Caki2 (cell line): Measurements from ENCODE around the gene ZFP91. TPM values are rescaled to one million over a fixed set of nuclear protein-coding genes. Genes with fewer than 3 reads are reported as not detected.
"Not testable (repeated sequence)": the region's sequence is repeated elsewhere in the genome, so short reads cannot be mapped to it uniquely, and the experiment has no call there.

Experiments
- DNase-seq: peaks from one replicate; pipeline ENCODE4 v3.0.0-alpha.2; 2015; ENCODE audit warnings: low read depth
- in situ Hi-C: cut with HindIII; loops from 2 replicates; pipeline ENCODE4 v1.10.0; 2016; ENCODE audit warnings: low sequenced_read_pairs, low pct_unique_long_range_greater_than_20kb, mixed read lengths
- total RNA-seq: library from RNA; depleted of rRNA; stranded (reverse); fragments of >200 nt; shearing (Covaris generic); gene quantifications from 2 replicates; pipeline ENCODE4 v1.2.3, GENCODE V29; 2014; ENCODE audit warnings: low replicate concordance; rRNA removed

ZFP91 gene, protein sequence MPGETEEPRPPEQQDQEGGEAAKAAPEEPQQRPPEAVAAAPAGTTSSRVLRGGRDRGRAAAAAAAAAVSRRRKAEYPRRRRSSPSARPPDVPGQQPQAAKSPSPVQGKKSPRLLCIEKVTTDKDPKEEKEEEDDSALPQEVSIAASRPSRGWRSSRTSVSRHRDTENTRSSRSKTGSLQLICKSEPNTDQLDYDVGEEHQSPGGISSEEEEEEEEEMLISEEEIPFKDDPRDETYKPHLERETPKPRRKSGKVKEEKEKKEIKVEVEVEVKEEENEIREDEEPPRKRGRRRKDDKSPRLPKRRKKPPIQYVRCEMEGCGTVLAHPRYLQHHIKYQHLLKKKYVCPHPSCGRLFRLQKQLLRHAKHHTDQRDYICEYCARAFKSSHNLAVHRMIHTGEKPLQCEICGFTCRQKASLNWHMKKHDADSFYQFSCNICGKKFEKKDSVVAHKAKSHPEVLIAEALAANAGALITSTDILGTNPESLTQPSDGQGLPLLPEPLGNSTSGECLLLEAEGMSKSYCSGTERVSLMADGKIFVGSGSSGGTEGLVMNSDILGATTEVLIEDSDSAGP
- 26.6 and 26.8 TPM in 2 replicates for total RNA-seq

DNA sequence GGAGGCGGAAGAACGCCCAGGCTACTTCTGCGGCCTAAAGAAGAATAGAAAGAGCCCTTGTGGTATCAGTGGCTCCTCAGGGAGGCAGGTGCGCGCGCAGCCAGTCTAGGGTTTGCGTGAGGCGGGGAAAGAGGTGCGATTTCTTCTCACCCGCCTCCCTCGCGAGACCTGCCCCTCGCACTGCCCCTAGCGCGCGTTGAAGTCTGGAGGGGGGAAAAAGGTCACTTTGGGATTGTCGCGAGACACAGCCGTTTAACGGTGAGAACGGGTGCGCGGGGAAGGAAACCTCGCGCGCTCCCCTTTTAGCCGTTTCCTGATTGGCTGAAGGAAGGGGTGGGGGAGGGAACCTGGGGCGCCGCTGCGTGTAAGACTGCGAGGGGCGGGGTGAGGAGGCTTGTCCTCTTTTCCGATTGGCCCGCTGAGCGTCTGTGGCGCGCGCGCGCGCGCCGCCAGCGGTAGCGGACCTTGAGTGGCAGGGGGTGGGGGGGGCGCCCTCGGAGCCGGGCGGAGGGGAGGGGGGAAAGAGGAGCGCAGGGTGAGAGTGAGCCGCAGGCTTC lies at the start of gene ZFP91:
TSS of gene ZFP91 (plus strand) at position 429 of the 557 bp plus-strand sequence. CDS start 219 bp downstream, outside the sequence.
- in situ Hi-C loops = no loop called here

DNA sequence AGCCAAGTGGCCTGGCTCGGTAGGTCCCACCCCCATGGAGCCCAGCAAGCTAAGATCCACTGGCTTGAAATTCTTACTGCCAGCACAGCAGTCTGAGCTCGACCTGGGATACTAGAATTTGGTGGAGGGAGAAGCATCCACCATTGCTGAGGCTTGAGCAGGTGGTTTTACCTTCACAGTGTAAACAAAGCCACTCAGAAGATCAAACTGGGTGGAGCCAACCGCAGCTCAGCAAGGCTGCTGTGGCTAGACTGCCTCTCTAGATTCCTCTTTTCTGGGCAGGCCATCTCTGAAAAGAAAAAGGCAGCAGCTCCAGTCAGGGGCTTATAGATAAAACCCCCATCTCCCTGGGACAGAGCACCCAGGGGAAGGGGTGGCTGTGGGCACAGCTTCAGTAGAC lies 48.6 kb upstream of the ZFP91 start:
- in situ Hi-C loops = no loop called here

More for the DNA sequence above, at the start of gene ZFP91:
- DNase-seq = peak; percentile 96

DNA sequence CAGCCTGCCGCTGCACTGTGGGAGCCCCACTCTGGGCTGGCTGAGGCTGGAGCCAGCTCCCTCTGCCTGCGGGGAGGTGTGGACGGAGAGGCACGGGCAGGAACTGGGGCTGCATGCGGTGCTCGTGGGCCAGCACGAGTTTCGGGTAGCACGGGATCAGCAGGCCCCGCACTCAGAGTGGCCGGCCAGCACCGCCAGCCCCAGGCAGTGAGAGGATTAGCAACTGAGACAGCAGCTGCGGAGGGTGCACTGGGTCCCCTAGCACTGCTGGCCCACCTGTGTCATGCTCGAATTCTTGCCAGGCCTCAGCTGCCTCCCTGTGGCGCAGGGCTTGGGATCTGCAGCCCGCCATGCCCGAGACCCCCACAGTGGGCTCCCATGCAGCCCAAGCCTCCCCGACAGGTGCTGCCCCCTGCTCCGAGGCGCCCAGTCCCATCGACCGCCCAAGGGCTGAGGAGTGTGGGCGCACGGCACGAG lies 47.0 kb upstream of the ZFP91 start:
- in situ Hi-C loops = no loop called here

More for the DNA sequence above, 48.6 kb upstream of the ZFP91 start:
- no peak for DNase-seq

DNA sequence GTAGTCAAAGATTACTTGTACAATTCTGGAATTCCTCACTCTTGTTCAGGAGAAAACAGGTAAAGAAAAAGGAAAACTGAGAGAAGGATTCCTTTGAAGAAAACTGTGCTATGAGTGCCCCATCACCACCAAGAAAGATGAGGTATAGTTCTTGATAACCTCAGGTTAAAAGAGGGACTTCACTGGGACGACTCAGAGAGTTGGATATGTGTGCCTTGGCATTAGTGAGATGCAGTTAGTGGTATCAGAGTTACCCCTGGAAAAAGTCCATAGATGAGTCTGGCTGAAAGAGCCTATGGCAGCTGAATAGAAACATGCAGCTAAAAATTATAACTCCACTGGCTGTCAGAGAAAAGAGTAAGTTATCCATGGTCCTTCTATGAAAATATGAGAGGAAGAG lies 32.0 kb upstream of the ZFP91 start:
- in situ Hi-C loops = no loop called here
- no peak for DNase-seq

More for the DNA sequence above, 47.0 kb upstream of the ZFP91 start:
- DNase-seq = no peak

DNA sequence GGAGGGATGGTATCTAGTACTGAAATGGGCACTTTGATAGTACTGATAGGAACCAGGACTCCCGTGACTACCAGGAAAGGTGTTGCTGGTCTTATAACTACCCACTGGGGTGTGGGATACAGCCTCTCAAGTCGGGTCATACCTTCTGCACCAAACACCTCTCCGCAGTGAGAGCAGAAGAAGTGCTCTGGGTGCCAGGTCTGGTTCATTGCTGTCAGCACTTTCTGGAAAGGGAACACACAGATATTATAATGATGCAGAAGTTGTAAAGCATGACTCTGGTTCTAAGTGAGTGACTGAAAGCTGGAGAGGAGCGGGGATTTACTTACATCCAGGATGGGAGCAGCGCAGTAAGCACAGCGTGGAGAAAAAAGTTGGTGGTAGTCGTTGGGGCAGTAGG lies 29.2 kb upstream of the ZFP91 start:
- in situ Hi-C loops = no loop called here
- DNase-seq = no peak

DNA sequence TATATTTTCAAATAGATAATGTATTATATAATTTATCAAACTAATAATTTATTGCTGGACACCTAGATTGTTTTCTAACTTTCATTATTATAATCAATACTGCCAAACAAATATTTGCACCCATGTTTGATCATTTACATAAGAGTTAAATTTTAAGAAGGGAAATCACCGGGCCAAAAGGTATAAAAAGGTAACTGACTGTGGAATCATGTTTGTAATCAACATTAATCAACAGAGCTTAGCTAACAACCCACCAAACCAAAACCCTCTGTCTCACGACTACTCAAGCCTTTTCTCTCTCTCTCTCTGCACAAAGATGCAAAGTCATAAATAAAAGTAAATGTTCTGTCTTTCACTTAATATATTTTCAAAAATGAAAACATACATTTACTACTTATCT lies 18.0 kb upstream of the ZFP91 start:
- in situ Hi-C loops = no loop called here
- DNase-seq = no peak

DNA sequence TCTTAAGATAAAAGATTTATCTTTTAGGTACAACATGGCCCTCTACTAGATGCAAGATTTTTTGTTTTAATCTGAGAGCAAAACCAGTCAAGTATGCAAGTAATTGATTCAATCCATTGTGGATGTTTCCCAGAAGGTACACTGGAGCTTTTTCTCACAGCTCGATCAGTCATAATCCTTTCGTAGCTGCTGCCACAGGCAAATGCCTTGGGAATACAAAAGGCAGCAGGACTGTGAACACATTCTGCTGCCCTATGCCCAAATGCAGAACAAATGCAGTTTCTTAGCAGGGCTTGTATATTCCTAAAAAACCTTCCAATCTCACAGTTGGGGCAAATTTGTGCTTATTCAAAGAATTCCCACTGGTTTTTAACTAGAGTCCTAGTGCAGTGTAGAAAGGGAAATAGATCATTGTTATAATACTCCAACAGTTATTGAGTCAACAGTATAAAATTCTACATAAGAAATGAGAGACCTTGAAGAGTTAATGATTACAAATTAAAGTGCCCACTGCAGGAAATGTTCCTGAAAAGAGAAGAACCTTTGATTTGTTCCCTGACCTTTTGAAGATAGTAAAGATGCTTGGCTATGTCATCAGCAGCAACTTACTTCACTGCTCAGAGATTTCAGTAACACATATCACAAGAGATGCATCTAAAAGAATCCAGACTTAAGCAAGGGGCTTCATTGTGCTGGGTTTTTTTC lies 17.3 kb upstream of the ZFP91 start:
- in situ Hi-C loops = no loop called here
- DNase-seq = no peak

DNA sequence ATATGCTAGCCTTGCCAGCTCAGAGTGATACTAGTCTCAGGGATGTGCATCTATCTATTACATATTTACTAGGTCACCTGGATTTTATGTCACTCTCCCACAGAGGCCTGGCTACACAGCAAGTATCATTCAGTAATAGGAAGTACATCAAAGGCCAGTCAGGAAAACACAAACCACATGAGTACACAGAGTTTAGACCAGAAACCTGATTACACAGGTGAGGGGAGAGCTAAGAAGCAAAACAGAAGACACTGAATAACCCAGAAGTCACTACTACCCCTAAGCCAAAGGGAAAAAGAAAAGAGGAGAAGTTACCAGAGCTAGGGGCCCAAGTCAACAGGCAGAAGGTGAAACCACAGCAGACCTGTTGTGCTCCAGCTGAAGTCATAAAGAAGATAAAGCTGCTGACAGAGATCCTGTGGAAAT lies 16.5 kb upstream of the ZFP91 start:
- in situ Hi-C loops = no loop called here
- no peak for DNase-seq

DNA sequence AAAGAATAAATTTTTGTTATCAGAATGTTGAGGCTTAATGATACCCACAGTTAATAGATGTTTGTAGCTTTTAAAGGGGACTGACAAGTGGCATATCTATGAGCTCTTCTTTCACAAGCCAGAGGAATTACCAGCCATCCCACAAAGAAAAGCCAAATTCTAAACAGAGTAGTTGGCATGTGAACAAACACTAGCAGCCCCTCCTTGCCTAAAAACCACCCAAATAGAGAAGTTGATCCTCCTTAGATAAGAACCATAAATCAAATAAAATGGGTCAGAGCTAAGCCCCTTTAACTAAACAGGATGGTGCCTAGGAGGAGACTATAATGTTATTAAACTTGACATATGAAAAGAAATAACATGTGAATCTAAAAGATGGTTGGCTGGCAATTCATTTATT lies 14.6 kb upstream of the ZFP91 start:
- in situ Hi-C loops = no loop called here
- no peak for DNase-seq

DNA sequence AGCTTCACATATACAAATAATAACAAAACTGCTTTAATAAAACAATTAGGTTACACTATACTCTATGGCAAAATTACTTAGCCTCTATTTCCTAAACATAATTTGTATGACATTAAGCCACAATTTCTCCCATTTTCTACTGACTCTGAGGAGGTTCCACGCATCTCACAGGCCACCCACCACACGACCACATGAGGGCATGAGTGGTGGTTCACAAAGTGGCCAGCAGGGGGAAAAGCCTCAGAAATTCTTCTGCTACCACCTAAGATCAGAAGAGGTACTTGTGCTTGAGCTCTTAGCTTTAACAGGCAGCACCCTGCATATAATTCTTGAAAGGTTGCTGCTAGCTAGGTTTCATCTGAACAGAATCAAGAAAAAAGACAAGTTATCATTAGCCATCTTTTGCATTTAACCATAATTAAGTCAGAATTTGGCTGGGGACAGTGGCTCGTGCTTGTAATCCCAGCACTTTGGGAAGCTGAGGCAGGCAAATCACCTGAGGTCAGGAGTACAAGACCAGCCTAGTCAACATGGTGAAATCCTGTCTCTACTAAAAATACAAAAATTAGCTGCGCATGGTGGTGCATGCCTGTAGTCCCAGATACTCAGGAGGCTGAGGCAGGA lies 10.9 kb upstream of the ZFP91 start:
- in situ Hi-C loops = no loop called here
- DNase-seq = peak; percentile 35

DNA sequence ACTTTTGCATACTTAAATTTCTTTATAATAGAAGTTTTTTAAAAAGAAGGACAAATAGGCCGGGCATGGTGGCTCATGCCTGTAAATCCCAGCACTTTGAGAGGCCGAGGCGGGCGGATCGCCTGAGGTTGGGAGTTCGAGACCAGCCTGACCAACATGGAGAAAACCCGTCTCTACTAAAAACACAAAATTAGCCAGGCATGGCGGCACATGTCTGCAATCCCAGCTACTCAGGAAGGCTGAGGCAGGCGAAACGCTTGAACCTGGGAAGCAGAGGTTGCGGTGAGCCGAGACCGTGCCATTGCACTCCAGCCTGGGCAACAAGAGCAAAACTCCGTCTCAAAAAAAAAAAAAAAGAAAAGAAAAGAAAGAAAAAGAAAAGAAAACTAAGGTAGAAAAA lies 6.0 kb upstream of the ZFP91 start:
- DNase-seq, in situ Hi-C loops: not testable (repeated sequence)

DNA sequence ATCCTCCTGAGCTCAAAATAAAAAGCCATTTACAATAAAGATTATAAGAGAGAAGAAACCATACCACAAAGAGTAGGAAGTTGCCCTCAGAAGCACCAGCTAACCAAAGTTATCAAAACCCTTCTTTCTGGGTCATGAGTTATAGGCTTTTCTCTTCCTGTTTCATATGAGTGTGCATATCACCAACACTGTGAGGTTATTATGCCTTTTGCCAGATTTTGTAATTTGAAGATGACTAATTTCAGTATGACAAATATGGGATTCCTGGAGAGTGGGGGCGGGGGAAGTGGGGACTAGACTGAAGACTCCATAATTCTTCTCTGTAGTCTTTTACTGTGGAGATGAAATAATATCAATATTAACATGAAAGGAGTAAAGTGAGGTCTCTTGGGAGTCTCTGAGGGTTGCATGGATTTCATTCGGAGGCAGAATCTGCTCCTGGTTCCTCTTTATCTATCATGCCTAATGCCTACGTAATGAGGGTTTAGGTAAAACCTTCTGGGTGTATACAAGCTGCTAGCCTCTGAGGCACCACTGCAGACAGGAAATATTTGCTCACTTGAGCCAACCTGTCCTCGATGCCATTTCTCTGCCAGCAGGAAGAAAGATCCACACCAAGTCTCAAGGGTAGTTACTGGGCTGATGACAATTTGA lies 5.3 kb upstream of the ZFP91 start:
- in situ Hi-C loops = no loop called here
- peak; percentile 63 for DNase-seq

DNA sequence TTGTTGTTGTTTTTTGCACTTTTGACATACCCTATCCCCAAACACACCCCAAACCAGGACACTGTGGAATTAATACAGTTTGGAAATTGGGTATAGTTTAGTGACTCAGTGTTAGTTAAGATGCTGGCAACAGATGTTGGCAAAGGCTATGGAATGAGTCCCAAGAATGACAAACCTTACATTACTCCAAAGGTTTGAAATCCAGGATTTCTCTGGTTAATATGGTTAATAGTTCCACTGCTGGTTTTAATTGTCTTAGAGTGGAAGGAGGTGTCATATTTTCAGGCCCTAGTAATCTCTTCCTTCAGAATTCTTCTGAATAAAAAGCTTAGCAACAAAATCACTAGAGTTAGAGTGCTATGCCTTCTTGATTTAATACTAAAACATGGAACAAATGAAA lies 4.0 kb upstream of the ZFP91 start:
- no peak for DNase-seq
- in situ Hi-C loops = no loop called here

DNA sequence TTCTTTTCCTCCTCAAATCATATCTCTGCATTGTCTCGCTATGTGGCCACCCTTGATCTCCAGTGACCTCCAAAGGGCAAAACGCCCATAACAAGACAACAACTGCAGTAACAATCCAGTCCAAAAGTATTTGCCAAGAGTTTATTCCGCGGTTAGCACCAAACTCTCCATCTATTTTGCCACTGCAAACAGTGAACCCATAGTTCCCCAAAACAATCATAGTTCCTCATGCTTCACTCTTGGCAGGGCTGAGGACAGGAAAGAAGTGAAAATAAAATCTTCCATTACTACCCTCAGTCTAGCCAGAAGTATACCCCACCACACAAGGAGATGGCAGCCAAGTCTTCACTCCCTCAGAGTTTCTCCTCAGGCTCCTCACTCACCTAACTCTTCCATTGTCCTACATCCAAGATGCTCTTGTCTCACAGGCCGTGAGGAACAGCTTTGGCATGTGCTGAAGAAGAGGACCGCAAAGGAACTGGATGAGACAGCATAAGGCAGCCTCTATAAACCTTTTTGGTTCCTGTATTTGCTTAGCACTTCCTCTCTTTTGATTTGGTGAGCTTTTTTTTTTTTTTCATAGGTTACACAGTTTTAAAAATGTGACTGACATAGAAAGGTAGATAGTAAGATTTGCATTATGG lies 3.4 kb upstream of the ZFP91 start, which contains the start of gene LPXN:
TSS of gene LPXN (minus strand) at position 480 of the 644 bp plus-strand sequence. CDS start at position 396, 84 bp downstream.
- in situ Hi-C loops = no loop called here
- DNase-seq = no peak

DNA sequence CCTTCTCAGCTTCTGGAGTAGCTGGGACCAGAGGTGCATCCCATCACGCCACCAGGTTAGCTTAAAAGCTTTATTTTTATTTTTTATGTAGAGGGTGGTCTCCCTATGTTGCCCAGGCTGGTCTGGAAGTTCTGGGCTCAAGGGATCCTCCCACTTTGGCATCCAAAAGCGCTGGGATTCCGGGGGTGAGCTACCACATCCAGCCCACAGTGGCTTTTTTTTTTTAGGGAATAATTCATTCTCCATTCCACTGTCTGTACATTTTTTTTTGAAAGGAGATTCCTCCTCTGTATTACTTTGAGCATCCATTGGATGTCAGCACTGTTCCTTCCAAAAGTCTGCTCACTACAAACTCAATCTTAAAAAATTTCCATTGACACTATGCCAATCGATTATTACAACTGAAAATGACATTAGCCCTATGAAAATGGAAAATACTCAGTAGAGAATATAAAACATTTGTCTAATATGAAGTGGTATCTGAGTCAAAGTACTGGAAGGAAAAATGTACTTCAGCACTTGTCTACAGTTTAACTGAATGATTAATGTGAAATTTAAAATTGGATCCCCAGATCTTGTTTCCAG lies 1.9 kb upstream of the ZFP91 start:
- in situ Hi-C loops = no loop called here

DNA sequence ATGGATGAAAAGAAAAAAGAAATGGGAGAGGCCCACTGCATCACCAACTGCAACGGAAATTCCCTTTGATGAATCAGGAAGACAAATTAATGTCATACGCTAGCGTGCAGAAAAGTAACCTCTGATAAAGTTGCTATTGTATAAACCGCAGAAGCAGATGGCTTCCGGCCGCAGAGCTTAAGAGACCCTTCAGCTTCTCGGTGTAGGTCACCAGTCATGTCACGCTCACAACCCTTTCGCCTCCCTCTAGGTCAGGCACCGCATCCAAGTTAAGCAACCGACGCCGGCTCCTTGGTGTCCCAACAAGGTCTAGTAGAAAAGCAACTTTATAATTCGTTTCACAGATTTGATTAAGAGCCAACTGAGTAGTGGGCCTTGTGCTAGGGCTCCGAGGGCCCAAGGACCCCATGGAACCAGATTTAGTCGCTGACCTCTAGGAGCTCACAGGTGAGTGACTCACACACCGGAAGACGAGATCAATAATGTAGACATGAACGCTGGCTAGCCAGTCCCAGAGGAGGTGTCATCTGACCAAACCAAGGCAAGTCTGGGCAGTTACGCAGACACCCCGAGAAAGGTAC lies 1.2 kb upstream of the ZFP91 start:
- DNase-seq = peak; percentile 59
- in situ Hi-C loops = no loop called here

More for the DNA sequence above, 1.9 kb upstream of the ZFP91 start:
- DNase-seq = peak; percentile 61
